ENCODE data around the gene NCF4.

- TF ChIP-seq CTCF (IDR thresholded peaks at IDR 0.05) (no peak), TCF7L2 (IDR thresholded peaks at IDR 0.05; ENCODE audit: low read depth, low read length) (no peak), POLR2AphosphoS5 (IDR thresholded peaks at IDR 0.05; ENCODE audit: low read depth, low read length) (no peak), REST (IDR thresholded peaks at IDR 0.05; ENCODE audit: insufficient read depth in 1 of 2, low read depth in 2 of 2, low read length in 1 of 2) (no peak), SIN3A (IDR thresholded peaks at IDR 0.05; ENCODE audit: borderline replicate concordance, insufficient read depth, low read depth, low read length) (no peak)
Measured at GRCh38 chr22:36894266-36894665, 33.5 kb downstream of the NCF4 start.

All from Panc1 (cell line).